ENCODE results near the gene ANK2.

GRCh38 chr4:113223001-113223400 lies 173.5 kb downstream of the ANK2 start:
- TF ChIP-seq, protein P1, sequence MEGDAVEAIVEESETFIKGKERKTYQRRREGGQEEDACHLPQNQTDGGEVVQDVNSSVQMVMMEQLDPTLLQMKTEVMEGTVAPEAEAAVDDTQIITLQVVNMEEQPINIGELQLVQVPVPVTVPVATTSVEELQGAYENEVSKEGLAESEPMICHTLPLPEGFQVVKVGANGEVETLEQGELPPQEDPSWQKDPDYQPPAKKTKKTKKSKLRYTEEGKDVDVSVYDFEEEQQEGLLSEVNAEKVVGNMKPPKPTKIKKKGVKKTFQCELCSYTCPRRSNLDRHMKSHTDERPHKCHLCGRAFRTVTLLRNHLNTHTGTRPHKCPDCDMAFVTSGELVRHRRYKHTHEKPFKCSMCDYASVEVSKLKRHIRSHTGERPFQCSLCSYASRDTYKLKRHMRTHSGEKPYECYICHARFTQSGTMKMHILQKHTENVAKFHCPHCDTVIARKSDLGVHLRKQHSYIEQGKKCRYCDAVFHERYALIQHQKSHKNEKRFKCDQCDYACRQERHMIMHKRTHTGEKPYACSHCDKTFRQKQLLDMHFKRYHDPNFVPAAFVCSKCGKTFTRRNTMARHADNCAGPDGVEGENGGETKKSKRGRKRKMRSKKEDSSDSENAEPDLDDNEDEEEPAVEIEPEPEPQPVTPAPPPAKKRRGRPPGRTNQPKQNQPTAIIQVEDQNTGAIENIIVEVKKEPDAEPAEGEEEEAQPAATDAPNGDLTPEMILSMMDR (conservative IDR thresholded peaks at IDR 0.05; ENCODE audit: low read length): no peak
- no peak for TF ChIP-seq EZH2phosphoT487 (IDR thresholded peaks at IDR 0.05; ENCODE audit: borderline replicate concordance)

All from Loucy (cell line).